Measurements from ENCODE around the gene POLR3G.

Gene POLR3G

GRCh38 chr5:90474235-90475107 is at the start of gene POLR3G, which contains the start of gene MBLAC2:
TSS of gene POLR3G (plus strand) at chr5:90474864. CDS start at chr5:90485568, 10,704 bp downstream.
TSS of gene MBLAC2 (minus strand) at chr5:90474771. CDS start at chr5:90474292, 479 bp downstream.
- DNase-seq (ENCODE audit: low read depth, low spot score): peak; percentile 96

GRCh38 chr5:90434116-90434714 is 40.4 kb upstream of the POLR3G start:
- DNase-seq (ENCODE audit: low read depth, low spot score): peak; percentile 53

GRCh38 chr5:90437663-90438062 is 37.0 kb upstream of the POLR3G start:
- no peak for DNase-seq (ENCODE audit: low read depth, low spot score)

- no peak for DNase-seq (ENCODE audit: low read depth, low spot score)
These were observed 36.6 kb upstream of the POLR3G start for GRCh38 chr5:90438100-90438499.

- no peak for DNase-seq (ENCODE audit: low read depth, low spot score)
These were observed 34.0 kb upstream of the POLR3G start for GRCh38 chr5:90440644-90441043.

GRCh38 chr5:90446961-90447360 is 27.7 kb upstream of the POLR3G start:
- no peak for DNase-seq (ENCODE audit: low read depth, low spot score)

GRCh38 chr5:90461288-90461687 is 13.4 kb upstream of the POLR3G start:
- DNase-seq (ENCODE audit: low read depth, low spot score): no peak

GRCh38 chr5:90472783-90473395 is 1.8 kb upstream of the POLR3G start:
- no peak for DNase-seq (ENCODE audit: low read depth, low spot score)

- peak; percentile 45 for DNase-seq (ENCODE audit: low read depth, low spot score)
These were observed 1.0 kb upstream of the POLR3G start for GRCh38 chr5:90473396-90474234.

- DNase-seq (ENCODE audit: low read depth, low spot score): no peak
These were observed 844 bp downstream of the POLR3G start for GRCh38 chr5:90475436-90475980.

GRCh38 chr5:90476391-90476790 is 1.7 kb downstream of the POLR3G start:
- DNase-seq (ENCODE audit: low read depth, low spot score): no peak

- DNase-seq (ENCODE audit: low read depth, low spot score): peak; percentile 24
These were observed 2.4 kb downstream of the POLR3G start for GRCh38 chr5:90477073-90477472.

- no peak for DNase-seq (ENCODE audit: low read depth, low spot score)
These were observed 3.1 kb downstream of the POLR3G start for GRCh38 chr5:90477621-90478215.

- DNase-seq (ENCODE audit: low read depth, low spot score): peak; percentile 10
These were observed 5.1 kb downstream of the POLR3G start for GRCh38 chr5:90479611-90480385.

- no peak for DNase-seq (ENCODE audit: low read depth, low spot score)
These were observed 6.0 kb downstream of the POLR3G start for GRCh38 chr5:90480699-90481098.

- no peak for DNase-seq (ENCODE audit: low read depth, low spot score)
These were observed 8.5 kb downstream of the POLR3G start for GRCh38 chr5:90483206-90483605.

GRCh38 chr5:90484540-90484939 is 9.9 kb downstream of the POLR3G start:
- no peak for DNase-seq (ENCODE audit: low read depth, low spot score)

- DNase-seq (ENCODE audit: low read depth, low spot score): no peak
These were observed 14.1 kb downstream of the POLR3G start for GRCh38 chr5:90488791-90489190.

- DNase-seq (ENCODE audit: low read depth, low spot score): no peak
These were observed 19.4 kb downstream of the POLR3G start for GRCh38 chr5:90494043-90494442.

- no peak for DNase-seq (ENCODE audit: low read depth, low spot score)
These were observed 20.5 kb downstream of the POLR3G start for GRCh38 chr5:90495146-90495545.

All from astrocyte of the hippocampus (primary cell).